ENCODE results near the gene RFC2.

DNA sequence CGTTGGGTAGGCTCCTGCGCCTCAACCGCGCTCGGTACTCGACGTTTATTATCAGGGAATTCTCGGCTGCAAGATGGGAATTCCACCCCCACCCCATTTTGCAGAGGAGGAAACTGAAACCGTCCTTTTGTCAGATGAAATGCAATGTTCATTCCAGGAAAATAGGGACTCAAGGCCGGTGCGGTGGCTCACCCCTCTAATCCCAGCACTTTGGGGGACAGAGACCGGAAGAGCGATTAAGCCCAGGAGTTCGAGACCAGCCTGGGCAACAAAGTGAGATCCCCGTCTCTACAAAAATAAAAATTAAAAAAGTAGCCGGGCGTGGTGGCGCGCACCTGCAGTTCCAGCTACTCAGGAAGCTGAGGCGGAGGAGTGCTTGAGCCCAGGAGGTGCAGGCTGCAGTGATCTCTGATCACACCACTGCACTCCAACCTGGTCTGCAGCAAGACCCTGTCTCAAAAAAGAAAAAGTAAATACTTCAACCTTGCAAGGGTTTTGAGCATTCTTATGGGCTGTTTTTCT is 720 bp upstream of the RFC2 start:
- TF ChIP-seq, protein P1, sequence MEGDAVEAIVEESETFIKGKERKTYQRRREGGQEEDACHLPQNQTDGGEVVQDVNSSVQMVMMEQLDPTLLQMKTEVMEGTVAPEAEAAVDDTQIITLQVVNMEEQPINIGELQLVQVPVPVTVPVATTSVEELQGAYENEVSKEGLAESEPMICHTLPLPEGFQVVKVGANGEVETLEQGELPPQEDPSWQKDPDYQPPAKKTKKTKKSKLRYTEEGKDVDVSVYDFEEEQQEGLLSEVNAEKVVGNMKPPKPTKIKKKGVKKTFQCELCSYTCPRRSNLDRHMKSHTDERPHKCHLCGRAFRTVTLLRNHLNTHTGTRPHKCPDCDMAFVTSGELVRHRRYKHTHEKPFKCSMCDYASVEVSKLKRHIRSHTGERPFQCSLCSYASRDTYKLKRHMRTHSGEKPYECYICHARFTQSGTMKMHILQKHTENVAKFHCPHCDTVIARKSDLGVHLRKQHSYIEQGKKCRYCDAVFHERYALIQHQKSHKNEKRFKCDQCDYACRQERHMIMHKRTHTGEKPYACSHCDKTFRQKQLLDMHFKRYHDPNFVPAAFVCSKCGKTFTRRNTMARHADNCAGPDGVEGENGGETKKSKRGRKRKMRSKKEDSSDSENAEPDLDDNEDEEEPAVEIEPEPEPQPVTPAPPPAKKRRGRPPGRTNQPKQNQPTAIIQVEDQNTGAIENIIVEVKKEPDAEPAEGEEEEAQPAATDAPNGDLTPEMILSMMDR (IDR thresholded peaks at IDR 0.05 in 2 of 3, conservative IDR thresholded peaks at IDR 0.05 in 1 of 3; ENCODE audit: borderline replicate concordance in 1 of 3, insufficient read depth in 1 of 3, low read depth in 2 of 3, low read length in 2 of 3): no peak
- no peak for TF ChIP-seq EZH2 (IDR thresholded peaks at IDR 0.05)
